ENCODE data around the gene APOL2. TPM values are rescaled to one million over a fixed set of nuclear protein-coding genes. Genes with fewer than 3 reads are reported as not detected.
"Not testable (repeated sequence)": the region's sequence is repeated elsewhere in the genome, so short reads cannot be mapped to it uniquely, and the experiment has no call there.

The APOL2 gene
- total RNA-seq, 4 donors from 2014 or later = 14.6 to 44.5 (median 23.5) TPM

GRCh38 chr22:36267896-36268485, 28.7 kb upstream of the APOL2 start:
- DNase-seq = no peak
- H3K9me3 ChIP-seq = no peaks in the 10 kb centered on the region
- no peaks in the 10 kb centered on the region for H3K27me3 ChIP-seq
- WGBS, 2 donors = 92 to 94% methylated on average over 5 to 6 of the region's 11 CpGs
- H3K36me3 ChIP-seq = peaks cover 0 to 35% (median 14%) of the 10 kb centered on the region in 3 donors
- TF ChIP-seq POLR2A (IDR thresholded peaks at IDR 0.05) = no peak
- no peaks in the 10 kb centered on the region for H3K4me1 ChIP-seq
- no peak overlapping the region for H3K27ac ChIP-seq
- no peak overlapping the region for H3K4me3 ChIP-seq
- intact Hi-C loops (cut with DNase I) = no loop called here

DNA sequence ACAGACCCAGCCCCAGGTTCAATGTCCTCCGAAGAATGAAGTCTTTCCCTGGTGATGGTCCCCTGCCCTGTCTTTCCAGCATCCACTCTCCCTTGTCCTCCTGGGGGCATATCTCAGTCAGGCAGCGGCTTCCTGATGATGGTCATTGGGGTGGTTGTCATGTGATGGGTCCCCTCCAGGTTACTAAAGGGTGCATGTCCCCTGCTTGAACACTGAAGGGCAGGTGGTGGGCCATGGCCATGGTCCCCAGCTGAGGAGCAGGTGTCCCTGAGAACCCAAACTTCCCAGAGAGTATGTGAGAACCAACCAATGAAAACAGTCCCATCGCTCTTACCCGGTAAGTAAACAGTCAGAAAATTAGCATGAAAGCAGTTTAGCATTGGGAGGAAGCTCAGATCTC, 27.7 kb upstream of the APOL2 start:
- 94 to 98% methylated on average over 3 of the region's 4 CpGs for WGBS, 2 donors
- H3K27me3 ChIP-seq = no peaks in the 10 kb centered on the region
- no peaks in the 10 kb centered on the region for H3K4me1 ChIP-seq
- no peak overlapping the region for H3K4me3 ChIP-seq
- peaks cover 0 to 44% (median 19%) of the 10 kb centered on the region in 3 donors for H3K36me3 ChIP-seq
- no peak for DNase-seq
- intact Hi-C loops (cut with DNase I) = no loop called here
- TF ChIP-seq POLR2A (IDR thresholded peaks at IDR 0.05) = no peak
- no peak overlapping the region for H3K27ac ChIP-seq
- H3K9me3 ChIP-seq = no peaks in the 10 kb centered on the region

DNA sequence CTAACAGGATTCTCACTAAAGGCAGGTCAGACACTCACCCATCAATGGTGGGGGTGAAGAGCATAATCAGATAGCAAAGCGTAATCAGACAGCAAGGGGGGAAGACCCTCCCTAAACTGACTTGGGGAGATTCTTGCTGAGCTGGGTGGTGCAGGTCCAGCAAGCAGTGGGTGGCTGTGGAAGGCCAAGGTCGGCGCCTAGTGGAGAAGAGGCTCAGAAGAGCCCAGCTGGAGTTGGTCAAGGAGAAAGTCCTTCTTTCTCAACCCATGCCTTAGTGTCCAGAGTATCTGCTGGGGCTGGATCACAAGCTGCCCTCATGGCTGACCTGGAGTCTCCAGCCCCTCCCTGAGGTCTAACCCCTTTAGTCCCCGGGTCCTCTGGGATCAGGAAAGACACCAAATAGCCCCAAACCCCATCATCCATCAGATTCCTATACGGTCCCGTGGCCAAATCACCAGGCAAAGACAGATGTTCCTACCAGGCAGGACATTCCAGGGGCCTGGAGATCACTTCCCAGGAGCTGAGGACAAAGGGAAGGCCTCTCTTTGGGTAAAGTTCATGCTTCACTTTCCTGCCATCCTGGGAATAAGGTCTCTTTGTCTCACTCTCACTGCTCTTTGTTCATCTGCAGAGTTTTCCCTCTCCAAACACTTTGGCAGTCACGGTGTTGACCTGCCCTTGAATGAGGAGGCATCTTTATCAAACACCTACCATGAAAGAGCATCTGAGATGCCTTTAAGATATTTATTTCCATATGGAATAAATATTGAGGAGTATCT, 24.7 kb upstream of the APOL2 start:
- H3K4me3 ChIP-seq, DNase-seq: not testable (repeated sequence)
- 82 to 90% methylated on average over 5 to 6 of the region's 7 CpGs for WGBS, 2 donors

DNA sequence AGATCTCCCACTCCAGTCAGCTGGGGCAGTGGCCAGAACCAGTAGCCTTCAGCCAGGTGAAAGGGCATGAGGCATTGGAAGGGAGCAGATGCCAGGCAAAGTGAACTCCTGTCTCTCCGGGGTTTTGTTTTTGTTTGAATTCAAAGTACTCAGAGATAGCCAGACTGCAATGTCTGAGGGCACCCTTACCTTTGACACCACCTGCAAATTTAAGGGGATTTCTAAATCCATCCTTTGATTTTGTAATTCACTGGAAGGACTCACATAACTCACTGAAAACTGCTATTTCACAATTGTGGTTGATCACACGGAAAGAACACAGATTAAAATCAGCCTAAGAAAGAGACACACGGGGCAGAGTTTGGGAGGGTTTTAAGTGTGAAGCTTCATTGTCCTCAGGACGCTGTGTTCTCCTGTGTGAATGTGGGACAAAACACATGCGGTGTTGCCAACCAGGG, 23.9 kb upstream of the APOL2 start:
- intact Hi-C loops (cut with DNase I) = loop anchor here (5.0 kb wide), 1 partner anchor 606 kb away; no protein-coding TSS in a partner anchor
- not testable (repeated sequence) for H3K9me3 ChIP-seq, H3K27me3 ChIP-seq, DNase-seq, H3K27ac ChIP-seq, H3K4me3 ChIP-seq
- WGBS, 2 donors = 63 to 64% methylated on average over 5 of the region's 5 CpGs
- Histone ChIP-seq H3K4me1 (peaks cover 6 to 17% (median 12%) of the 10 kb centered on the region in 3 donors), H3K36me3 (peaks cover 0 to 80% (median 19%) of the 10 kb centered on the region in 3 donors)

More for the DNA sequence above, 24.7 kb upstream of the APOL2 start:
- H3K9me3 ChIP-seq, H3K4me1 ChIP-seq, H3K27me3 ChIP-seq: not testable (repeated sequence)
- intact Hi-C loops (cut with DNase I) = loop anchor here (5.0 kb wide), 1 partner anchor 607 kb away; no protein-coding TSS in a partner anchor
- peaks cover 0 to 74% (median 19%) of the 10 kb centered on the region in 3 donors for H3K36me3 ChIP-seq
- peak overlapping the region in 1 of 4 donors; percentile 25 for H3K27ac ChIP-seq

DNA sequence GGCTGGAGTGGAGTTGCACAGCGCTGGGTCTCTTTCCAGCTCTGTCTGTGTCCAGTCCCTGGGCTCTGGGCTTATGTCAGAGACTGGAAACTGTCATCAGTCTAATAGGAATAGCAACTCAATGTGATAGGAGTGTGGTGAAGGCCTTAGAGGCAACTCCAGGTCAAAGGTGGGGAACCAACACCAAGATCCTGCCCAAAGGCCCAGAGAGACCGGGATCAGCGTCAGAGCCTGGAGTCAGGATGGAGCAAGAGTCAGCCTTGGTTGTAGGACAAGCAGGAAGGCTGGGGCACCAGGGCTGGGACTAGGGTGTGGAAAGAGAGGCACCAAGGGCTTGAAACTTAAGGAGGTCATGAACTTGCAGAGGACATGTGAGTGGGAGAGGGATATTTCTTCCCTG, 23.0 kb upstream of the APOL2 start:
- not testable (repeated sequence) for H3K4me3 ChIP-seq, H3K9me3 ChIP-seq, DNase-seq, H3K27me3 ChIP-seq, H3K27ac ChIP-seq
- Histone ChIP-seq H3K36me3 (peaks cover 0 to 89% (median 19%) of the 10 kb centered on the region in 3 donors), H3K4me1 (peaks cover 6 to 24% (median 12%) of the 10 kb centered on the region in 3 donors)
- WGBS, 2 donors = 97 to 100% methylated on average over 2 to 3 of the region's 3 CpGs
- intact Hi-C loops (cut with DNase I) = loop anchor here (5.0 kb wide), 1 partner anchor 605 kb away; no protein-coding TSS in a partner anchor

DNA sequence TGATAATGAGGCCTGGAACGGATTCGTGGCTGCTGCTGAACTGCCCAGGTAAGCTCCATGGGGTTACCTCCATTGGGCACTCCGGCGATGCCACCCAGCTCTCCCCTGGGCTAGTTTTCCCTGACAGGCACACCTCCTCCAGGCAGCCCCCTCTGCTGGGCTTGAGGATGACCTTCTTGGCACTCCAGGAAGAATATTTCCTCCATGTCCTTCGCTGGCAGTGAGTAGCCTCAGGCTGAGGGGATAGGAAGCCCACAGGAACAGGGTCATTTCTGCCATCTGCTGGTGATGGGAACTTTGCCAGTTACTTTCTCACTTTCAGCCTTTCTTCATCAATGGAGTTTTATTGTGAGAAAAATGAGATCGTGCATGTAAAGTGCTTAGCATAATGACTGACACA, 22.3 kb upstream of the APOL2 start:
- not testable (repeated sequence) for H3K27me3 ChIP-seq, H3K4me3 ChIP-seq, DNase-seq, H3K9me3 ChIP-seq, H3K27ac ChIP-seq
- Histone ChIP-seq H3K36me3 (peaks cover 0 to 90% (median 19%) of the 10 kb centered on the region in 3 donors), H3K4me1 (peaks cover 6 to 25% (median 12%) of the 10 kb centered on the region in 3 donors)
- intact Hi-C loops (cut with DNase I) = loop anchor here (5.0 kb wide), 1 partner anchor 604 kb away; no protein-coding TSS in a partner anchor
- WGBS, 2 donors = 40 to 100% methylated on average over 1 to 2 of the region's 6 CpGs

DNA sequence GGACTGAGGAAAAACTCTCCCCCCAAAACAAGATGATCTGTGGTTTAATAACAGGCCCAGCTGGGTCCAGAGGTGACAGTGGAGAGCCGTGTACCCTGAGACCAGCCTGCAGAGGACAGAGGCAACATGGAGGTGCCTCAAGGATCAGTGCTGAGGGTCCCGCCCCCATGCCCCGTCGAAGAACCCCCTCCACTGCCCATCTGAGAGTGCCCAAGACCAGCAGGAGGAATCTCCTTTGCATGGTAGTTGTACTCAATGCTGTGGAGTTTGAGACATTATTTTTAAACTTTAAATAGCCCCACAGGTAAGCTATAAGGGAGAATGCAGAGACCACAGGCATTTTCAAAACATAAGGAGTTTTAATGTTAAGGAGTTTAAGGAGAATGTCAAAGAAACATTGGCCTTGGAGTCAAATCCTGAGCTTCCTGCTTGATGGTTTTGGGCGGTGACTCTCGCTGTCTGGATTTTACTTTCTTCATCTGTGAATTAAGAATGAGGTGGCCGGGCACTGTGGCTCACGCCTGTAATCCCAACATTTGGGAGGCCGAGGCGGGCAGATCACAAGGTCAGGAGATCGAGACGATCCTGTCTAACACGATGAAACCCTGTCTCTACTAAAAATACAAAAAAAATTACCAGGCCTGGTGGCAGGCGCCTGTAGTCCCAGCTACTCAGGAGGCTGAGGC, 20.4 kb upstream of the APOL2 start:
- 77 to 81% methylated on average over 9 of the region's 14 CpGs for WGBS, 2 donors
- Histone ChIP-seq H3K36me3 (peaks cover 0 to 73% (median 5%) of the 10 kb centered on the region in 3 donors), H3K27me3 (no peaks in the 10 kb centered on the region), H3K4me3 (no peak overlapping the region), H3K4me1 (peaks cover 13 to 42% (median 24%) of the 10 kb centered on the region in 3 donors), H3K9me3 (no peaks in the 10 kb centered on the region), H3K27ac (peak overlapping the region in 3 of 4 donors; percentile 41 to 55 (median 51))
- no peak for DNase-seq
- TF ChIP-seq, protein P1, sequence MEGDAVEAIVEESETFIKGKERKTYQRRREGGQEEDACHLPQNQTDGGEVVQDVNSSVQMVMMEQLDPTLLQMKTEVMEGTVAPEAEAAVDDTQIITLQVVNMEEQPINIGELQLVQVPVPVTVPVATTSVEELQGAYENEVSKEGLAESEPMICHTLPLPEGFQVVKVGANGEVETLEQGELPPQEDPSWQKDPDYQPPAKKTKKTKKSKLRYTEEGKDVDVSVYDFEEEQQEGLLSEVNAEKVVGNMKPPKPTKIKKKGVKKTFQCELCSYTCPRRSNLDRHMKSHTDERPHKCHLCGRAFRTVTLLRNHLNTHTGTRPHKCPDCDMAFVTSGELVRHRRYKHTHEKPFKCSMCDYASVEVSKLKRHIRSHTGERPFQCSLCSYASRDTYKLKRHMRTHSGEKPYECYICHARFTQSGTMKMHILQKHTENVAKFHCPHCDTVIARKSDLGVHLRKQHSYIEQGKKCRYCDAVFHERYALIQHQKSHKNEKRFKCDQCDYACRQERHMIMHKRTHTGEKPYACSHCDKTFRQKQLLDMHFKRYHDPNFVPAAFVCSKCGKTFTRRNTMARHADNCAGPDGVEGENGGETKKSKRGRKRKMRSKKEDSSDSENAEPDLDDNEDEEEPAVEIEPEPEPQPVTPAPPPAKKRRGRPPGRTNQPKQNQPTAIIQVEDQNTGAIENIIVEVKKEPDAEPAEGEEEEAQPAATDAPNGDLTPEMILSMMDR (IDR thresholded peaks at IDR 0.05) = no peak
- no peak for TF ChIP-seq POLR2A (IDR thresholded peaks at IDR 0.05)
- intact Hi-C loops (cut with DNase I) = loop anchor here (5.0 kb wide), 1 partner anchor 602 kb away; no protein-coding TSS in a partner anchor

All from esophagus squamous epithelium (tissue), 5 donors.